NCI-H446 treated with DMSO at 0.1 percent for 48 hours (cell line): ENCODE data around the gene DCDC2C.
"Not testable (repeated sequence)": the region's sequence is repeated elsewhere in the genome, so short reads cannot be mapped to it uniquely, and the experiment has no call there.

ENCODE experiments used
- DNase-seq: peaks from one replicate; lab custom pipeline; 2025; lab: John Stamatoyannopoulos, UW

The DCDC2C gene

DNA sequence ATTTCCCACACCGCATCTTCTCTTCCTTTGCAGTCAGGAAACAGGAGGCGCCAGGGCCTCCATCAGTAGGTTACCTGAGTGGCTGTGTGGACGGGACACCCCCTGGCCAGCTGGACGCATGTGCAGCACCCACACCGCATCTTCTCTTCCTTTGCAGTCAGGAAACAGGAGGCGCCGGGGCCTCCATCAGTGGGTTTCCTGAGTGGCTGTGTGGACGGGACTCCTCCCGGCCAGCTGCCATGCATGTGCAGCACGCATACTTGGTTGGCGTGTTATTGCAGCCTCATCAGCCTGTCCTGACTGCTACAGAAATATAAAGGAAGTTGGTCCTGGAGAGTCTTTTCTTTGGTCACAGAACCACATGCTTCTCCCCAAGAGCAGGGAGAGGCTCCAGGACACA is 74.6 kb downstream of the DCDC2C start:
- DNase-seq, result no peak

DNA sequence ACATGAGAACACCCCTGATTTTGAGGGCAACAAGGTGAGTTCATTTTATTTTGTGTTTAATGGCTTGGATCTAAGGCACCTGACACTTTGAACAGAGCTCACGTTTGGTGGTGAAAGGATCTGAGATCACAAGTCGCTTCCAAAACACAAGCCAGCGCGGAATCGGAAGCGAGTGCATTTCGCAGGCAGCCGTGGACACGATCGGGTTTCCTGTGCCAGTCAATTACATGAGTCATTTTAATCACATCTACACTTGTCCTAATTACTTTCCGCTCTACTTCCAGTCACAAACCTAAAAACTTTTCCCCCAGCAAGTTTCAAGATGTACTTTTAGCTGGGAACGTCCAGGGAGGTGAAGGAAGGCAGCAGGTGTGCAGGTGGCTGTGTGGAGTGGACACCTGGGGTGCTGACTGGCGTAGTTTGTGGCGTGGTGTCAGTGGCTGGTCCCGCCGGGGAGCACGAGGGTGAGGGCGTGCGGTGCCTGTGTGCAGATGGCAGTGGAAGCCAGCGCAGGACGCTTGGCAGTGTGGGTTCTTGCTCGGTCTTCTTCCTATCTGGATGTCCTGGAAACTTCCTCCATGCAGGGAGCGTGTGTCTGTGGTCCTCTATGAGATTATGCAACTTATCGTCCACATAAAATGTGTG is 75.6 kb downstream of the DCDC2C start:
- no peak for DNase-seq

DNA sequence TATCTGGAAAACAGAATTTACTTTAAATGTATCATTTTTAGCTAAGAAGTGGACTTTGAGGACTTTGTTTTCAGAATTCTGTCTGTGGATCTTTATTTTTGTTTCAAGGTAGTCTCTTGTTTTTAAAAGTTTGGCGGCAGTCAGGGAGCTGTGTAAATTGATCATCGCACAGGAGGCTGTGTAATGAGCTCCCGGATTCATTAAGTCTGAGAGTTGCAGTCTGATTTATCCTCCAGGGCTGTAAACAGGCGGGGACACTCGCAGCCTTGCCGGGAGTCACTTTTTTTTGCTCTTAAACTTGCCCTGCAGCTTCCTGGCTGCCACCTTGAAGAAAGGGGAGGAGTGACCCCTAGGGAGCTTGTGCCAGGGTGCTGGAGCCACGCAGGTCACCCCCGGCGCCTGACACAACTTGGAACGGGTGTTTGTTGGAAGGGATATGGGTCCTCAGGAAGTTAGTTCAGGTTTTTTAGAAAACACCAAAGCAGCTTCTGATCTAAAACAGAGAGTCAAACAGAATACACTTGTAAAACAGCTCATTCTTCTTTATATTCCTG is 76.2 kb downstream of the DCDC2C start:
- no peak for DNase-seq

DNA sequence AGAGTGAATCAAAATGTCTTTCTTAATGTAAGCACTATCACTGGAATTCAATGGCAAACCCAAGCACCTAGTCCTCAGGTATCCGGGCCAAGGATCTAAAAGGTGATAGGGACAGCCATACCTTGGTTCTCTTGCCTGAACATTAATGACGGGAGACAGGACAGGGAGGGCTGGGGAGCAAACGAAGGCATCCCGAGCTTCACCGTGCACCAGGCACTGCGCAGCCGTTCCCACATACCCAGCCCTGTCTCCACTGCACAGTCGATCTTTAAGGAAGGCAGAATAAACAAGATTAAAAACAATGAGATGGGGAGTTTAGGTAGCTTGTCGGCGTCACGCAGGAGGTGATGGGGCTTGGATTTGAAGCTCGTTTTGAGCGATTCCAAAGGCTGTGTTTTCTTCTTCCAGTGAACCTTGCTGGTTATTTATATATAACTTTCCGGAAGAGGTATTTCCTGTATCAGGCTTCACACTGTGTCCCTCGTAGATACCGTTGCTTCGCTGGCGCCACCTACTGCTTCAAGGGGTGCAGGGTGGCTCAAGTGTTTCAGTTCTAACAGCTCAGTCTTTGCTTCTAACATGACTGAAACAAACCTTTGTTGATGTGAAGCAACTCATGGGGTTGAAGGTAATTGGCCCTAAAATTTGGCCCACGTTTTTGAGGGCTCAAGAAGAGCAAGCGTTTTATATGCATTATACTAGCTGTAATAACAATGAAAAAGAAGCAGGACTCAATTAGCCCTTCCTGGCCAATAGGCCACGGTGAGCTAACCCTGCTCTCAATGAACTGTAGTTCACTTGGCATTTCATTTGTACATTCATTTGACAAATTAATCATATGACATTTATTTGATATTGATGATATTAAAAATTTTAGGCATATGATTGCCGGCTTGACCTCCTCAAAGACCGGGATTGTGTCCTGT is 77.4 kb downstream of the DCDC2C start:
- DNase-seq, result no peak

DNA sequence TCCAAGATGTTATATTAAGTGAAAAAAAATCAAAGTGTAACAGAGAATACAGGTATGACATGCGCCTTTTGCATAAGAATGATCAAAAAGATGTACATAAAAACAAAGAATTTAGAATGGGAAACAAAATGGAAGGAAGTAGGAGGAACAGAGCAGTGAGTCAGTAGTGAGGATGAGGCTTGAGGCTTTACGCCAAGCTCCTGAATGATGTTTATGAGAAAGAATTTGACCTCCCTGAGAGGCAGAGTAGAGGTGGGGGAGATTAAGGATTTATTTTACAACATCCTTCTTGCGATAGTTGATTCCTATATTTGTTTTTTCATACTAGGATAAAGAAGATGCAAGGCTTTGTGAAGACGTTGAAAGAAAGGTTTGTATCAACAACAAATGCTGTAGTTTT is 81.4 kb downstream of the DCDC2C start:
- DNase-seq, result no peak

DNA sequence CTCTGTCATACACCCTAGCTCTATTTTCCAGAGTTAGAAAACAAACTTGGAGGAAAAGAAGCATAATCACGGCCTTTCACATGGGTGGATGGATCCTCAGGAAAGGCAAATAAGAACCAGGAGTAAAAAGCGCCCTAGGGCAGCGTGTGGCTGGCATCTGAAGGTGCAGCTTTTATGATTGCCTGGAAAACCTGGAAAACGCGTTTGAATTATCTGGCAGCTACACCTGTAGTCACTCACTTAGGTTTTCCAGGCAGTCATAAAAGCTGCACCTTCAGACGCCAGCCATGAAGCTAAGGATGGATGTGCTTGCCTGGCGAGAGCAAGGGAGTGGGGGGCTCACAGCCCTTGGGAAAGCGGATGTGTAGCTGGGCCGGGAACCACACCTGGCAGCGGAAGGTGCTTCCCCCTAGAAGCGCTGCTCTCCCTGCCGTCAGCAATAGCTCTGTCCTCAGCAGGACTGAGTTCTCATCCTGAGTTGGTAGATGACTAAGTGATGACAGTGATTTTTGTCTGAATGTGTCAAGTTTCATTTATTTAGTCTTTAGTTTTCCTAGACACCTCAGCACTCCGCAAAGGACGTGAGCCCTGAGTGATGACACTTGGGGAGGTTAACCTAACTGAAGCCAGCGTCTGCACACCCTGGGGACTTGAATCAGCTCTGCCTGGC is 82.0 kb downstream of the DCDC2C start:
- no peak for DNase-seq

DNA sequence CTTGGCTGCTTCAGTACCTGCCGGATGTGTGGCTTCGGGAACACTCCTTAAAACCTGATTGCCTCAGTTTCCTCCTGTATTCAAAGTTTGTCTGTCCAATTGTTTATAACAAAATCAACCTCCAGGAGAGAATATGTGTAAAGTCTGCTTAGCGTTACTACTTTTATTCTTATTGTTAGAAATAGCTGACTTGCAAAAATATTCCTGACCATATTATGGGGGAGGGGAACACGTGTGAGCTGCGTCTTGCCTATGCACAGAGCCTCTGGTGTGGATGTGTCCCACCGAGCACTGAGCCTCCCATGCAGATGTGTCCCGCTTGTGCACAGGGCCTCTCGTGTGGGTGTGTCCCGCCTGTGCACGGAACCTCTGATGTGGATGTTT is 82.5 kb downstream of the DCDC2C start:
- DNase-seq, result no peak

DNA sequence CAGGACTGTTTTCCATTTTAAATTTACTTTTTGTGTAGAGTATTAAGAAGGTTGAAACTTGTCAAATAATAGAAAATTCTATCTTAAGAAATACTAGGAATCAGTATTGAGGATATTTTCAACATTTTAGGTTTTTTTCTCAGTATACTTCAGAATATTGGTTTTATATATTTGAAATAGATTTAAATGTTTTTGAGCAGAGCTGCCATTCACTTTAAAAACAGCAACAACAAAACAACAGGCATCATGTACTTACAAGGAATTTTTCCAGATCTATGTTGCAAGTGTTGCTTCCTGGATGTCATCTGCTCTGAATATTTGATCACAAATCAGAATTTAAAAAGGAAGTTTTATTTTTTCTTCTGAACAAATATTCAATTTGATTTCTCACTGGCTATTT is 84.4 kb downstream of the DCDC2C start:
- DNase-seq, result no peak

DNA sequence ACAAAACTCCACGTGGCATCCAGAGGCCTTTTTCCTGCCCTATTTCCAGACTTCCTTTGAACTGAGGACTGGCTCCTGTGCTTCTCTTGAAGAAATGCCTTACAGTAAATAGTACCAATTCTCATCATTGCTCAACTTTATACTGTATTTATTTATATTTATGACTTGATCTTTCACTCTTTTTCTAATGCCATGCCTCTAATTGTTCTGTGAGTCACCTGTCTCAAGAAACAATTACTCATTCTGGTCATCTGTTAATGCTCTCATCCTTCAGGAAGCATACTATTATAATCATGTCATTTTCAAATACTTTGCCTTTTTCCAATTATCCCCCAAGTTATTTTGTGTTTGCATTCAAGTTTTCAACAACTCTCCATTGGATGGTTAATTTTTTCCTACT is 85.9 kb downstream of the DCDC2C start:
- no peak for DNase-seq

DNA sequence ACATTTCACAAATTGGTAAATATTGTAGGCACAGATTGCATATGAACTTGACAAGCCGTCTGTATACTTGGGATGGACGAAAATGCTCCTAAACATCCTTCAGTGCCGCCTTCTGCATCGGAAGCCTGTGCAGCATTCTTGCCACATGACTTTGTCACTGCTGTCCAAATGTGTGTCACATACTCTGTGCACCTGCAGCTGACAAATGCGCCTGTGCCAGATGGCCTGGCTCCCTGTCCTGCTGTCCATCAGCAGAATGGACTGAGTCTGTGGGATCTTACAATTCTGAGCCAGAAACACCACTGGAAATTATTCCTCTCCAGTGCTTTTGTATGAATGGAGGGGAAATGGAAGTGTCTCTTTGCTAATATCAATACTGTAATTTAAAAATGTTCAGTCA is 89.9 kb downstream of the DCDC2C start:
- DNase-seq, result no peak

DNA sequence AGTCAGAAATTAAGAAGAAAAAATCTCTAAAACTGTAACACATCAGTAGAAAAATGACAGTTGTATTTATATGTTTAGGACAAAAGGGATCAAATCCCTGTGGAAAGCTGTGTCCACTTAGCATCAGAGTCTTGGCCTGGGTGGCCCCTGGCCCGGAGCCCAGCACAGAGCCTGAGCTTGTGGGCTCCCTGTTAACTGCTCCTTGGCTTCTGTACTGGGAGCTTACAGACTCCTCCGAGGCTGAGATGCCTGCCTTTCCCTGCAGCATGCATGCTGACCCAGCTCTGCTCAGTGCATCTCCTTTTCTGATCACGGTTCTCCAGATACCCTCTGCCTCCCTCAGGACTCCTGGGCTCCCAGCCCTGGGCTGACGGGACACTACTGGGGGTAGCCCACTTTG is 98.1 kb downstream of the DCDC2C start:
- DNase-seq, result no peak

DNA sequence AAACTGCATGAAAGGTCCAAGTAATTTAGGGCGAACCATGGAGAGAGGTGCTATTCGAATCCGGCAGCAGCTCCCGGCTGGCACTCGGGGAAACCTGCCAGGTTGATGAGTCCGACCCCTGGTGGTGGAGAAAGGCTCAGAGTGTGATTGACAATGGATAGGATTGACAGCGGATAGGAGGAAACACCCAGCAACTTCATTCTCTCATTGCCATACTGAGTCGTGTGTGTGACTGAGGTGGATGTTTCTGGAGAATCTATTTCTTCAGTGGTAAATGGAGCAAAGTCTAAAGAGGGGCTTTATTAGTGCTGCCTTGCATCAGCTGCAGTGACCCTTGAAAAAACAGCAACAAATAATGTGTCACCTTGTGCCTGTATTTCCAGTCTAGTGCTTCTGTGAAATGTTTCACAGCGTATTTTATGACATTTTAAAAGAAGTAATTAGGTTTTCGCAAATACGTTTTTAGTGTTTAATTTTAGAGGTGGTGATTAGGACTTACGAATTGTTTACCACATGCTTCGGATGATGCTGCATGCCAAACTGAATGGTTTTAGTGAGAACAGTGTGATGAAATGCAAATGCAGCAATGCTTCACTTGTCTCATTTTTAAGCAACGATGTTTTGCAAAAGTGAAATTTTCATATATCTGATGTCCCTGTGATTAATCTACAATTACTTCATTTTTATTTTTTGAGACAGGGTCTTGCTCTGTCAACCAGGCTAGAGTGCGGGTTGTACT is 102.0 kb downstream of the DCDC2C start:
- no peak for DNase-seq

DNA sequence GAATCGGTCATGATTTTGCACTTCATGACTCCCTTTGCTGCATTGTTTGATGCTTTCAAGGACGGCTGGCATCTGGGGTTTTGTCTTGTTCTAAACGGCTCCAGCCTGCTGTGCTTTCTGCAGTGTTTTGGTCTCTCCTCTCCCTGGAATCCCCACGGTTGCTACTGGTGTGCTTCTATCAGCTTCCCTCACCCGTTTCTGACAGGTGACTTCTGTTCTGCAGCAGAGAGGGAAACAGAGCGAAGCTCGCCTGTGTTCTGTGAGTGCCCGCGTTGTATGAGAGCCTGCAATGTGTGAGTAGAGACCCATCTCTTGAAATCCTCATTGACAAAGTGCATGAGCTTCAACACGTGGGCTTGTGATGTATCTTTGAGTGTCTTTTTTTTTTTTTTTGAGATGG is 102.8 kb downstream of the DCDC2C start:
- no peak for DNase-seq

DNA sequence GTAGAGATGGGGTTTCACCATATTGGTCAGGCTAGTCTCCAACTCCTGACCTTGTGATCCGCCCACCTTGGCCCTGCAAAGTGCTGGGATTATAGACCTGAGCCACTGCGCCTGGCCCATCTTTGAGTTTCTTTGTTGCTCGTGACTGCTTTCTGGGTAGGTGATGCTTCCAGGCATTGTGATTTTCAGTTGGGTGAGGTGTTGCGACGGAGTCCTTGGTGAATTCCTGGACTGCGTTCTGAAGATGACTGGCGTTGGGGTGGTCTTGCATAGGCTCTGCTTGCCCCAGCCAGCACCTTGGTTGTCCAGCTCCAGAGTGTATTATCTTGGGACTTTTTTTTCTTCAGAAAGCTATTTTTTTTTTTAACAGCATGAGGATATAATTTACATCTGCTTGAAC is 103.4 kb downstream of the DCDC2C start:
- DNase-seq, result no peak

DNA sequence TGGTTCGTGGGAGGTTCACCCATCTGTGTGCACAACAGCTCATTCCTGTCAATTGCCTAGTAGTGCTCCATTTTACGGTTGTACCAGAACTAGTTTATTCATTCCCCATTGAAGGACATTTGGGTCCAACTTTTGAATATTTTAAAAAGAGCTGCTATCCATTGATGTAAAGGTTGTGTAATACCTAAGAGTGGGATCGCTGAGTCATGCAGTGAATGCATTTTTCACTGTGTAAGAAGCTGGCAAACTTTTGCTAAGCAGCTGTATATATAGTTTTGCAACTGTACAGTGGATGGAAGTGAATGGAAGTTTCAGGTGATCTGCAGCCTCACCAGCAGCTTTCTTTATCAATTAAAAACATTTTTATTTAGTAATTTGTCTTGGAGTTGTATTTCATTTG is 104.5 kb downstream of the DCDC2C start:
- DNase-seq, result no peak

DNA sequence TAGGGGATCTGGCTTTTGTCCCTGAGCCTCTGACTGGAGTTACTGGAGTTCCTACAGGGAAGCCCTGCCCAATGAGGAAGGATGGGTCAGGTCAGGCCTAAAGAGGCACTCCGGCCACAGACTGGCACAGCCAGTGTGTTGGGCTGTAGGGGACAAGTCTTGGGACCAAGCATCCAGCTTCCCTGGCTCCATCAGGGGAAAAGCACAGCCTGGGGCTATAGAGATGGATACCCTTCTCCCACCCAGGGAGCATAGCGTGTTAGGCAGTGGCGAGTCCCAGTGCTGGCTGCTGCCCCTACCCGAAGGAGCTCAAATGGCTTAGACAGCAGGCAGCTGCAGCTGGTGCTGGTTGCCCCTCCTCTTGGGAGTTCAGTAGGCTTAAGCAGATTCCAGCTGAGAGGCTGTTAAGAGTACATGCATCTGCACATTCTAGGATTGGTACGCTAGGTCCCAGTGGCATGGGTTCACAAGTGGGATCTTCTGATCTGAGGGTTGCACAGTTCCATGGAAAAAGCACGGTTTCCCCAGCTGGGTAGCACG is 111.4 kb downstream of the DCDC2C start:
- DNase-seq, result no peak

DNA sequence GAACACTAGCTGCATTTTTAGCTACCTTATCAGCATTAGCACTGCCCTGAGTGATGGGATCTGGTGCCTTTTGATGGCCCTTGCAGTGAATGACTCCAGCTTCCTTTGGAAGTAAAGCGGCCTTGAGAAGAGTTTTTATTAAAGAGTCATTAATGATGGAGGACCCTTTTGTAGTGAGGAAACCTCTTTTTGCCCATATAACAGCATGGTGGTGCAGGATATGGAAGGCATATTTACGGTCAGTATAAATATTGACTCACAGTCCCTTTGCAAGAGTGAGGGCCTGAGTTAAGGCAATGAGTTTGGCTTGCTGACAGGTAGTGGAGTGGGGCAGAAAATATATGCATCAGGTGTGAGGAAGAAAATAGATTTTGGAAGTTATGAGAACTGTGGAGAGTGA is 113.8 kb downstream of the DCDC2C start:
- DNase-seq, result not testable (repeated sequence)

DNA sequence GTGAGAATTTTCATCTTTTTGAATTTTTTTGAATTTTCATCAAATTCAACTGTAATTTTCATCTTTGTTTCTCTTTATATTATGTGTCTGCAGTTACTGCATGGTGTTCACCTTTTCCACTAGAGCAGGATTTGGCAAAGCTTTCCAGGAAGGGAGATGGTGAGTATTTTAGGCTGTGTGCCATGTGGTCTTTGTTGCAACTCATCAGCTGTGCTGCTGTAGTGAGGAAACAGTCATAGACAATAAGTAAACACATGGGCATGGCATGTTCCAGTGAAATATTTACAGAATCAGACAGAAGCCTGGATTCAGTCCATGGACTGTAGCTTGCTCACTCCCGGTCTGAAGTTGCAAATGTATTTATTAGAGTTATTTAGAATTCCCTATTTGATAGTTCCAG is 120.4 kb downstream of the DCDC2C start:
- DNase-seq, result no peak

DNA sequence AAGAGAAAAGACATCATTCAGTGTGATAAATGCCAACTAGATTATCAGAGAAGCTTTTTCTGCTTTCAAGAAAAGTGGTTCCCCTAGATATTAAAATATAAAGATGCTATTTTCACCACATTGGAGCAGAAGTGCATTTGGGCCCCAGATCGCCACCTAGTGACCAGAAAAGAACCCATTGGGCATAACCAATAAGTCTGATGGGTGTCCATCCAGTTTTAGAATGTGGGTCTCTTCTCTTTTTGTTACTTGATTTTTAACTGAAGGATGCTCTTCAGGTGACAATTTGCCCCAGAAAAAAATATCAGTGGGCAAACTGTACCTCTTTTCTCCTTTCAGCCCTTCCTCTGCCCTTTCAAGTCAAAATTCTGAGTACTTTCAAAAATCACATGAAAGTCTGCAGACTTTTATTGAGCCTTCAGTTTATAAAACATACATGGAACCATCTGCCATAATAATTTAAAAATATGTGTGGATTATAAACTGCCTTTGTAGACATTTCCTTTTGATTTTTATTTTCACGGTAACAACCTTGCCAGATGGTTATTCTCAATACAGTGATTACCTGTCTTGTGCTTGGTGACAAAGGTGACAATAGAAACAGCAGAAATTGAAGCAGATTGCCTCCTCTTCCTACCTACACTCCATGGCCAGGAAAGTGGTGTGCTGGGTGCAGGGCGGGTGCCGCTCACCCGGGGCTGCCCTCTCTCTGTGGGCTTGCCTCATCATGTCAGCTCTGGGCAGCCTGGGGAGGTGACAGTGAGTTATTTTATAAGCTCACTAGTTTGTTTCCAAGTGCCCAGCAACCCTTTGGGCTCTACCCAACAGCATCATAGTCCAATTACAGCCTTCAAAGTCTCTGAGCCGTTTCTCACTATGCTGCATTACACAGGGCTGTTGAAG is 124.5 kb downstream of the DCDC2C start:
- no peak for DNase-seq

DNA sequence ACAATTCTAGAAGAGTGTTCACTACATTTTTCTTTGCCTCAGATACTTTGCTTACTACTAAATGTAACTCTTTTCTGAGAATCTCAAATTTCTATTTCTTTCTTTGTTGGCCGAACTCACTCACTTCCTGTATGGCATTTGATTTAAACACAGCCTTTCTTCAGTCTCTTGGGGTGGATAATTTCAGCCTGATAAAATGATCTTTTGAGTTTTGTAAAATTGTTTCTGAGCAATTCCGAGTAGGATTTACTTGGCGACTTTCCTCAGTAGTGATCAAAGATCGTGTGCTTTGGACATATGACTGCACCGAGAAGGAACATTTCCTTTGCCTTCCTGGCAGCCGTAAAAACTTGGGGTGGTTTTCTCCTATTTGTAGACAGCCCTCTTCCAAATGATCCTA is 127.4 kb downstream of the DCDC2C start:
- no peak for DNase-seq

DNA sequence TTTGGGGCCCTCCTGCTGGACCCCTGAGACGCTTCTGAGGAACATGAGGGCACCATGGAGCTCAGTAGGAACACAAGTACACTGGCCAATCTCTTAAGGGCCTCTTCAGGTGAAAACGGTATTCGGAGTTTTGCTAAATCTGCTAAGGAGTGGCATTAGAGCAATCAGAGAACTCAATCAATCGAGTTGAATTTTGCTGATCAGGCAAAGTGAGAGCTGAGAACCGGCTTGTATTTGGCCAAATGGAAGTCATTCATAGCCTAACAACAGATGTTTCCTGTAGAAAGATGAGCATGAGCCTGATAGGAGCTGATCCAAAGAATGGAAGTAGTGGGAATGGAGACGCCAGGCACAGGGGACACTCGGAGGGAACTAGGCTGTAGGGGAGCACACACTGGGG is 133.7 kb downstream of the DCDC2C start:
- no peak for DNase-seq
